ENCODE measurements around the gene MEIS3.

MEIS3 gene

DNA sequence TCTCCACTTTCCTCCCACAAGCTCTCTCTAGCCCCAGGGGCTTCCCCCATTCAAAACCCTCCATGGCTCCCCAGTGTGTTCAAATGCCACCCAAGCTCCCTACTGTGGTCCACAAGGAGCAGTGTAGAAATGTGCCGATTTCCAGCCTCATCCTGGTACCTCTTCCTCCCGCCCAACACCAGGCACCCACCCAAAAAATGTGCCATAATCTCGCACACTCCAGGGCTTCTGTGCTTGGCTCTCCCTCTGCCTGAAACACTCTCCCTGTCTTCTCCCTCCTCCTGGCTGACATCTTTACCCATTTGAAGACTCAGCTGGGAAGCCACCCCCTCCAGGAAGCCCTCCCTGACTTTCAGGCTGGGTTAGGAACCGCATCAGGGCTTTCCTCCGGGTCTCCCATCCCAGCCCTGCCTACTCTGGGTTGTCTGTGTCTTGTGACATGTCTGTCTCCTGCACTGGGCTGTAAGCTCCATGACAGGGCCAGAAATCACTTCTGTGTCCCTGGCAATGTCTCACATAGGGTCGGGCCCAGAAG is 16.6 kb upstream of the MEIS3 start:
- no peak for DNase-seq

DNA sequence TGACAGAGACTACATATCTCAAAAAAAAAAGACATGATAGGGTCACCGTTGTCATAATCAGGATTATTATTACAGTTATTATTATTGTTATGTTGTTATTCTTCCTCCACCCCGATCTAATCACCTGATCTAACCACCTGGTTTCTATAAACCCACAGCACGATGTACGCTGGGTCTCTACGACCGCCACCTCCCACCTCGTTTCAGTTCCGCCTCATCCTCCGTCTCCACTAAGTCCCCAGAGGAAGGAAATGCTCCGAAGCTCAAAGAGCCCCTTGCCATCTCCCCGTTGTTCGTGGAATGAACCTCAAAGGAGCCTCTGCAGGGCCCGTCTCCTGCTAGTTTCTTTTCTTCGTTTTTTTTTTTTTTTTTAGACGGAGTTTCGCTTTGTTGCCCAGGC is 15.9 kb upstream of the MEIS3 start:
- DNase-seq = no peak

DNA sequence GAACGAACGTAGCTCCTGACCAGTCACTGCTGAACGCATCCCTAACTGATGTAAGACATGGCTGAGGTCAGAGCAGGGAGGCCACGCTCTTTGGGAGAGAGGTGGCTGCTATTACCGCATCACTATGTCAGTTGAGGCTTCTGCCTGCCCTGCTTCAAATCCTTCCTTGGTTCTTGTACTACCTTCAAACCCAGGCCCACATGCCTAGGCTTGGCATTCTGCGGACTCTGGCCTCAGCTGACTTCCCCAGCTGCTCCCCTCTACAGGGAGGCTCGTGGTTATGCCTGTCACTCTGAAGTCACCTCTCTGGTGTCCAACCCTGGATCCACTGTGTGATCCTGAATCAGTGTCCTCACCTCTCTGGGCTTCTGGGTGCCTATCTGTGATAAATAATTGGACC is 14.8 kb upstream of the MEIS3 start:
- no peak for DNase-seq

DNA sequence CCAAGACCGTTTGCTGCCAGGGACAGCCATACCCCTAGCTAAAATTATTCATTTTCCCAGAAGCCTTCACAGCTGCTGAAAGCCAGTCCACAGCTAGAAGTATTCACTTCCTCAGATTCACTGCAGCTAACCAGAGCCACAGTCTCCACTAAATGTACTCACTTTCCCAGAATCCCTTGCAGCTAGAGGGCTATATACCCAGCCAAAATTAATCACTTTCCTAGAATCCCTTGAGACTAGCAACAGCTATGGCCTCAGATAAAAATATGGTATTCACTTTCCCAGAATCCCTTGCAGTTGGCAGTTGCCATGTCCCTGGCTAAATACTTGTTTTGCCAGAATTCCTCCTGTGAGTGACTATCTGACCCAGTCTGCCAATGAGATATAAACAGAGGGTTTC is 13.8 kb upstream of the MEIS3 start:
- no peak for DNase-seq

DNA sequence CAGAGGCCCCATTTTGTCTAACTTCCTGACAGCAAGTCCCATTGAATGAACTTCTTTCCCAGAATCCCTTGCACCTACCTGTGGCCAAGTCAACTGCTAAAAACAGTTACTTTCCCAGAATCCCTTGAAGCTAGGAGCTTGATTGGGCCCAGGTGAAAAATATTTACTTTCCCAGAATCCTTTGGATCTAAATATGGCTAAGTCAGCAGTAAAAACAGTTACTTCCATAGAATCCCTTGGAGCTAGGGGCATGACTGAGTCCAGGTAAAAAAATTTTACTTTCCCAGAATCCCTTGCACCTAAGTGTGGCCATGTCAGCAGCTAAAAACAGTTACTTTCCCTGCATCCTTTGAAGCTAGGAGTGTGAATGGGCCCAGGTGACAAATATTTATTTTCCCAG is 13.2 kb upstream of the MEIS3 start:
- DNase-seq = no peak

DNA sequence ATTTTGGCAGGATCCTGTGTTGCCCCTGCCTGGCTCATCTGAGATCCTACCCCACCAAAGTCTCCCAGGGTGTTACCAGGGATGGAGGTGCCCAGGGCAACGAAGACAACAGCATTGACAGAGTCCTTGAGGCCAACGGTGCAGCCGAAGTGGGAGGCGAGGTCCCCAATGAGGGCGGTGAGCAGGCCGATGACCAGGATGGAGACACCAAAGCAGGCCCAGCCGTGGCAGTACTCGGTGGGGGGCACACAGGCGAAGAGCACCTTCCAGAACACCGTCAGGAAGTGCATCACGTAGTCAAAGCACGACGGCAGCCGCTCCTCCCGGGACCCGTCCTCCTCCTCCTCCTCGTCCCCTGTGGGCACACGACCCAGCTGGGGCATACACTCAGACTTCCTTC is 12.8 kb upstream of the MEIS3 start:
- no peak for DNase-seq

DNA sequence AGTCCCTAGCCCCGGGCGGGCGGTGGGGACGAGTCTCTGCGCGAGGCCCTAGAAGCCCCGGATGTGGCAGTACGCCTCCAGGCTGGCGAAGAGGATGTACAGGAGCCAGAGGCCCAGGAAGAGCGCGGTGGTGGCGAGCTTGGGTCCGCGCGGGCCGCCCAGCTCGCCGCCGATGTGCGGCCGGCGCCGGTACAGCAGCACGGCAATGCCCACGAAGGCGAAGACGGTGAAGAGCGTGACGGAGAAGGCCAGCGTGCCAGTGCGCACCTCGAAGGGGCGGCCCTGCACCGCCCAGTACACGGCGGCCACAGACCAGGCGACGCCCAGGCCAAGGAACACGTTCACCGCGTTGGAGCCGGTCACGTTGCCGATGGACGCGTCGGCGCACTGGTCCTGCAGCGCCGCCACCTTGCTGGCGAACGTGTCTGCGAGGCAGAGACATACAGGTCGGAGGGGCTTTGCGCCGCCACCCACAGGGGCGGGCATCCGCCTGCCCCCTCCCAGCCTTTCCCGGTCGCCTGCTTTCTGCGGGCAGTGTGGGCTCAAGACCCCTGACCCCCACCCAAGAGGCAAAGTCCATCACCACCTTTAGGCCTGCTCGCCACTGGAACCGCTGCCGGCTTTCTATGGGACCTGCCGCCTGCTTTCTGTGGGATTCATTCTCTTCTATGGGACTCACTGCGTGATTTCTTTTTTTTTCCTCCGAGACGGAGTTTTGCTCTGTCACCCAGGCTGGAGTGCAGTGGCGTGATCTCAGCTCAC is 10.9 kb upstream of the MEIS3 start:
- no peak for DNase-seq

DNA sequence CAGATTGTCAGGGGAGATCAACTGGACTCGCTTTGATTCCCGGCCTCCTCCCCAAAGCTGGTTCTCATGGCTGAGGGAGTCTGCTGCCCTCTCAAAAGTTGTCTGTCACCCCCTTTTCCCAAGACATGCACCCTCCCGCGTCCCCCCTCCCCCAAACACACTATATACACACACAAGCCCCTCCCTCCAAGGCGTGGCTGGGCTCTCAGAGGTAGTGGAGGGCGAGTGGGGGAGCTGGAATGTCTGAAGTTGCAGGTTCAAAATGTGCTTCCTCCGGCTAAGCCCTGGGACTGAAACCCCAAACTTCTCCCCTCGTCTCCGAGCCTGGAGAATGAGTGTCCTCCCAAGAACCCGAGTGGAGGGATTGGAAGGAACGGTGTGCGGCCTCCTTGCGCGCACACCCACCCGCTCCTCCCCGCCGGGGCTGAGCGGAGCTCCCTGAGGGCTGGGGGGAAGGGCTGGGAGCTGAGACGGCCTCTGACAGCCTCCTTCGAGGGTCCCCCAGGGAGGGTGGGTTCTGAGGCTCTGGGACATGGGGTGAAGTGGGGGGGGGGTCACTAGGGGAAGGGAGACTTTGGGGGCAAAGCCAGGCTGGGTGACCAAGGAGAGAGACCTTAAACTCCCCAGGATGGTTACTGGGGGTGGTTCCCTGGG is 9.9 kb upstream of the MEIS3 start:
- DNase-seq = no peak

DNA sequence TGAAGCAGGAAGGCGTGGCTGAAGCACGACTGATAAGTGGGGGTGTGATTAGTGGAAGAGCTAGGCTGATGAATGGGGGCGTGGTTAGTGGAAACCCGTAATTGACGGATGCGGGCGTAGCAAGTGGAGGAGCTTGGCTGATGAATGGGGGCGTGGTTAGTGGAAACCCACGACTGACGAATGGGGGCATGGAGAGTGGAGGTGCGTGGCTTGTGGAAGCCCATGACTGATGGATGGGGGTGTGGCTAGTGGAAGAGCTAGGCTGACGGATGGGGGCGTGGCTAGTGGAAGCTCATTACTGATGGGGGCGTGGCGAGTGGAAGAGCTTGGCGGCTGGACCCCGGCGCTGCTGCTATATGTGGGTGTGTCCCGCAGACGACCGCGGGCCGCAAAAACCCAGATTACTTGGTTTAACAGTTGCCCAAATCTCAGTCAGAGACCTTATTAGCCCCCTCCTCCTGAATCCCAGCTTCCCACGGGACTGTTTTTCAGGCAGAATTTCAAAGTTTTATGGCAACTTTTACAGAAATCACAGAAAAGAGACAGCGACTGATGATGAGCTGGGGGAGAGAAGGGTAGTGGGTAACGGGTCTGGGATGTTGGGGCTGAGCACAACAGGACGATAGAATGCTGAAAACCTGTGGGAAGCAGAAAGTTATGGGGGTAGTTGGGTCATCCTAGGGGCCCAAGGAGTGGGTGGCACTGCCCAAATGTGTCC is 9.0 kb upstream of the MEIS3 start:
- DNase-seq = peak in 53 of 56 donors; percentile 12 to 98 (median 79)

DNA sequence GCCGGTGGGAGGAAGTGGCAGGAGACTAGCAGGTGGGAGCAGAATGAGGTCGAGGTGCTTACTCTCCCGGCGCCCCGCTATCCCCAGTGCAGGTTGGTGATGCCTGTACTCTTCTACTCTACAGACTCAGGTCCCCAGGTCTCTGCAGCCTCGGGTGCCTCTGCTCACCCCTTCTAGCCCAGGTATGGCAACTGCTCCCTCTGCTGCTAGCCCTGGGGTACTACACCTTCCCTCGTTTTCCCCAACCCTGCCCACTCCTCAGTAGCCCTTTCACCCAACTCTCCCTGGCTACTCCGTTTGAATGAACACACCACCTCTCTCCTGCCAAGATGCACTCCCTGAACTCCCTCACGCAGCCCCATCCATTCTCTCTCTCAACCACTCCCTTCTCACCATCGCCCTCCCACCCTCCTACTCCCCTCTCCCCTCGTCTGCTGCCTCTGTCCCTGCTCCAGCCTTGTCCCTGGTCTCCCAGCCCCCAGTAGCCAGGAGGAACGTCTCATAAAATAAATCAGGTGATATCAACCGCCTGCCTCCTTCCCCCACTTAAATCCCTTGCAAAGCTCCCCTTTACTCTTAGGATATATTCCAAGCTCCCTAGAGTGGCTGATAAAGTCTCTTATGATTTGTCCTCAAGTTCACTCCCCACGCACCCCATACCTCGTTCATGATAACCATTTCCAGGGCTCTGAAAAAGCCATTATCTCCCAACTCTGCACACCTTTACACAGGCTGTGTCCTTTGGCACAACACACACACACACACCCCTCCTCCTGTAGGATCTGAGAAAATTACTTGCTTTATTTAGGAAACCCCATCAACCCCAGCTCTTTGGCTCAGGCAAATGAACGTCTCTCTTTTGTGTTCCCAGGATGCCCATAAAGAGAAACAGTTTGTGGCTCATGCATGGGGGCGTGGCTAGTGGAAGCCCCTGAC is 8.2 kb upstream of the MEIS3 start:
- peak in 30 of 56 donors; percentile 10 to 62 (median 32) for DNase-seq

DNA sequence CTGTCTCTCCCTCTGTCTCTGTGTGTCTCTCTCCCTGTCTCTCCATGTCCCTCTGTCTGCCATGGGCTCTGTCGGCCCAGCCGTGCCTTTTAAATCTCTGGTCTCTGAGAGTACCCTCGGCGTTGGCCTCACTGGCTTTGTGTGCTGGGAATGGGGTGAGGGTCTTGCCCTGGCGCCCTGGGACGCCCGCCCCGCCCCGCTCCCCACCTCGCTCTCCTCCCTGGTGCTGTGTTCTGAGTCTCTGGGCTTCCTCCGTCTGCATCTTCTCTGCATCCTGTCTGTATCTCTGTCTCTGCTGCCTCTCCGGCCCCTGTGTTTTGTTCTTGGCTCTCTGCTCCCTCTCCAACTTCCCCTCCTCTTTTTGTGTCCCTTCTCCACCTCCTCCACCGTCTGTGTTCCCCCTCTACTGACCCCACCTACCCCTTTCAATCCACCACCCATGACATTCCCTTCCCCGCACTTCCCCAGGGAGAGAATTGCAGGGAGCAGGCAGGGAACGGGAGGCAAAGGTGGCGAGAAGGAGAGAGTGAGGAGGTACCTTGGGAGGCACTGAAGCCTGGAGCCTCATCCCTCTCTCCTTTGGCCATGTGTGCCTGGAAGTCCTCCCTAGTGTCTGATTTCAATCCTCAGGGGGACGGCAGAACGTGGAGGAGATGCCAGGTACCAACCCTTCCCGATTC is 4.0 kb upstream of the MEIS3 start:
- DNase-seq = no peak

DNA sequence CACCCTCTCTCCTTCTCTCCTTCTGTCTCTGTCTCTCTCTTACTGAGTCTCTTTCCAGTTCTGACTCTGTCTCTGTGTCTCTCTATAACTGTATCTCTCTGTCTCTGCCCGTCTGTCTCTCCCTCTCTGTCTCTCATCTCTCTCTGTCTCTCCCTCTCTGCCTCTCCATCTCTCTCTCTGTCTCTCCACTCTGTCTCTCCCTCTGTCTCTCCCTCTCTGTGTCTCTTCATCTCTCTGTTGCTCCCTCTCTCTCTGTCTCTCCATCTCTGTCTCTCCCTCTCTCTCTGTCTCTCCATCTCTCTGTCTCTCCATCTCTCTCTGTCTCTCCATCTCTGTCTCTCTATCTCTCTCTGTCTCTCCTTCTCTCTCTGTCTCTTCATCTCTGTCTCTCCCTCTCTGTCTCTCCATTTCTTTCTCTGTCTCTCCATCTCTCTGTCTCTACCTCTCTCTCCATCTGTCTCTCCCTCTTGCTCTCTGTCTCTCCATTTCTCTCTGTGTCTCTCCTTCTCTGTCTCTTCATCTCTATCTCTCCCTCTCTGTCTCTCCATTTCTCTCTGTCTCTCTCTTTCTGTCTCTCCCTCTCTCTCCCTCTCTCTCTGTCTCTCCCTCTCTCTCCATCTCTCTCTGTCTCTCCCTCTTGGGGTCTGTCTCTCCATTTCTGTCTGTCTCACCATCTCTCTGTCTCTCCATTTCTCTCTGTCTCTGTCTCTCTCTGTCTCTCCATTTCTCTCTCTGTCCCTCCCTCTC is 3.3 kb upstream of the MEIS3 start:
- DNase-seq = no peak

DNA sequence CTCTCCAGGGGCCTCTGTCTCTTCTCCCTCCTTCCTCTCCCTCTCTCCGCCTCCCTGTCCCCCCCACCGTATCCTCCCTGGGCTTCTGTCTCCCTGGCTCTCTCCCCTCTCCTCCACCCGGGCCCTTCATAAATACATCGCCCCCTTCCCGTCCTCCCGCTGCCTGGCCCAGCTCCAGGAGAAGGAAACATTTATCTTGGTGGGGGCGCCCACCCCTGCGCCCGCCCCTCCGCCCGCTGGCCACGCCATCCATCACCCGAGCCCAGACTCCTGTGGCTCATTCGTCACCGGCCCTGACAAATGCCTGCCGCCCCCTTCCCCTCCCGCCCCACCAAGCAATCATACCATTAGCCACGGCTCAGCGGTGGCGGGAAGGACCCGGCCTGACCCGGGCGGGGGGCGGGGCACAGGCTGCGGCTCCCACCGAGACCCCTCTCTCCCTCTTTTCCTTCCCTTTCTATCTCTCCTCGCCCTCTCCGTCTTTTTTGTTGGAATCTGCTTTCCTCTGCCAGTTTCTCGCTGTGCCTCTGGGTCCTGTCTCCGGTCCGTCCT is 2.6 kb upstream of the MEIS3 start:
- peak in 1 of 56 donors; percentile 28 for DNase-seq

DNA sequence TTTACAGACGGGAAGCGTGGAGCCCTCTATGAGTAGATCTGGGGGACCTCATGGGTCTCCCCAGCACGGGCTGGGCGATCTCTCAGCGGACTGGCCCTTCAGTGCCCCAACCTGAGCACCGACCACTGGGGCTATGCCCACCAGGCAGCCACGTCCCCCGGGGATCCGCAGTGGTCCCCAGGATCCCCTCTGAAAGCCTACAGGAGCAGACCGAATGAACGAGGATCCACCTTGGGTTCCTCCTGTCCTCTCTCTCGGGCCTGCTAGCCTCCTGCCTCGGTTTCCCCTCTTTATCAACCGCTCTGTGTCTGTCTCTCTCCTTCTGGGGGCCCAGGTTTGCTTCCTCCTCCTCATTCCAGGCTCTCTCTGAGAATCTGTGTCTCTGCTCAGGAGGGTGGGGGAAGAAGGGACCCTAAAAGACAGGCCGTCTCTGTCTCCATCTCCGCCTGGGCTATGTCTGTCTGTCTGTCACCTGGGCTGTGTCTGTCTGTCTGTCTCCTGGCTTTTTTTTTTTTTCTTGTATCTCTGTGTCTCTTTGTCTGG is 2.0 kb upstream of the MEIS3 start:
- DNase-seq = no peak

DNA sequence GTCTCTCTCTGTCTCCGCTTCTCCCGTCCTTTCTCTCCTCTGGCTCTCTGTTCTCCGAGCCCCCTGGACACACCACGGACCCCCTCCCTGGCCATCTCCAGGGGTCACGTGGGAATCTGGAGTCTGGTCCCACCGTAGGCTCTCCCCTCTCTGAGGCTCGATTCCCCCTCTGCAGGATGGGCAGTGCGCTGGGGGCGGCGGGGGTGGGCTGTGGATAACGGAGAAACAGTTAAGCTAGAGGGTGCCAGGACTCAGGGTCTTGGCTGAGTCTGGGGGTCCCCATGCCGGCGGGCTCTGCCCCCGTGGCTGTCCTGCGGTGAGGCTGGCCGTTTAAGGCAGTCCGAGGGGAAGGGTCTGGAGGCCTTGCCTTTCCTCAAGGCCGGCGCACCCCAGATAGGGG is 462 bp upstream of the MEIS3 start:
- no peak for DNase-seq

DNA sequence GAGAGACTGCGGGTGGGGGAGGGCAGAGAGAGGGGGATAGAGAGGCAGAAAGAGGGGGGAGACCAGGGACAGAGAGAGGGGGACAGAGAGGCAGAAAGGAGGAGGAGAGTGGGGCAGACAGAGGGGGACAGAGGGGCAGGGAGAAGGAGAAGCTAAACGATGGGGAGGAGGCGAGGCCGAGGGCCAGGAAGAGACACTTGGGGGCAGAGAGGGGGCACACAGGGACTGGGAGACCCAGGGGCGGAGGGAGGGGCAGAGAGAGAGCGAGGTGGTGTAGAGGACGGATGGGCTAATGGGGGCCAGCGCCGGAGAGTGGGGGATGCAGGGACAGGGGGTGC is 666 bp downstream of the MEIS3 start:
- no peak for DNase-seq

DNA sequence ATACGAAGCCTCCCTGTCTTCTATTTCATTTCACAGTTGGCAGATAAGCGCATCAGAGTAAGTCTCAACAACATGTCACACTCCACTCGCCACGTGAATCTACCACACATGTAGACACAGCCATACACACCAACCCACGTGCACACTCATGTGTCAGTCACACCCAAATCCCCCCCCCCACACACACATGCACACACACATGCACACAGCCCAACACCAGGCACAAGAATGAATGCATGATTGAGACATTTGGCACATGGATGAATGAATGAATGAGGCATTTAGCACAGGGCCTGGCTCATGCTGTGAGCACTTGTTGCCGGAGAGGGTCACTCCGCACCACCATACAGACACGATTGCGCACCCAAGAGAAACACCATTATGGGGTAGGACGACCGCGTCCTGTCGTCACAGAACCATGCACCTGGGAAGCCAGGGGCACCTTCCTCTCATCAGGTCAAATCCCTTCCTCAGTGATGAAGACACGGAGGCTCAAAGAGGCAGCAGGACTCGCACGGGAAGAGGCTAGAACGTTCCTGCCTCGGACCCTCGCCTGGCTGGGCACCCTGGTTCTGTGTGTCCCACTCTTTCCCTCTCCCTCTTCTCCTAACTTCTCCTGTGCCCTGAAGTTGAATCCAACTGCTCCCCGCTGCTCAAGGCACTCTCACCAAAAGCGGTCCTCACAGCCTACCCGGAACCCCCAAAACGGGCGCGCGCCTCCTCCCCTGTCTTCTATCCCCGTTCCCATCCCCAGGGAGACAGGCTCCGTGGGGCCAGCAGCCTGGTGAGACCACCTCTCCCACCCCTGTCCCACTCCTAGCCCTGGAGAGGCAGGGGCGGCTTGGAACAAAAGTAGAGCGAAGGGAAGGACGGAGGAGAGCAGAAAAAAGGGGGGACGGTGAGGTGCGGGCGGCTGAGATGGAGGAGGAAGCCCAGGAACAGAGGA is 1.3 kb downstream of the MEIS3 start:
- DNase-seq = peak in 8 of 56 donors; percentile 11 to 42 (median 24)

DNA sequence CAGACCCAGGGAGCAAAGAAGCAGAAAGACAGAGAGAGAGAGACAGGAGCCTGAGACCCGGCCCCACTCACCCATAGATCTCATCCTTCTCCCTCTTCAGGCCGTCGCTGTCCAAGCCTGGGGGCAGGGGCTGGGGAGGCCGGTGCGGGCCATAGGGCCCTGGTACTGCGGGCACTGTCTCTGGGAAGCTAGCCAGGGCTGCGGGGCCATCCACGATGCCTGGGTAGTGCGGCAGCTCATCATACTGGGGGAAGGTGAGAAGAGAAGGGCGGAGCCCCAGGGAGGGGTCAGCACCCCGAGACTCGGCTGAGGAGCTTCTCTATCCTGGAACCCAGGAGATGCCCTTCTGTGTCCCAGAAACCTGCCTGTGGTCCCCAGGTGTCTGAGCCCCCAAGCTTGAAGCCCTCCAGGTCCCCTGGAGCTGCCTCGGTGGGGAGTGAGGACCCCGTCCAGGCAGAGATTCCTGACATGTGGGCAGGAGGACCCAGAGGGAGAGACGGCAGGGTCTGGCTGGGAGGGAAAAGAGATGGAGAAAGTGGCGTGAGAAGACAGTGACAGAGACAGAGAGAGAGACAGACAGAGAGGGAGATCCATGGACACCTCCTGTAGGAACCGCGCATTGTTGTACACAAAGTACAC is 2.1 kb downstream of the MEIS3 start:
- DNase-seq = no peak
